HG03571 (cell line): ENCODE data around the gene AFAP1L2.
"Not testable (repeated sequence)": the region's sequence is repeated elsewhere in the genome, so short reads cannot be mapped to it uniquely, and the experiment has no call there.

Experiments used
- ATAC-seq: cut with Tn5 transposase; IDR thresholded peaks from one replicate; pipeline ENCODE4 v1.9.1; 2021; ENCODE audit not compliant: unreplicated experiment

The AFAP1L2 gene

DNA sequence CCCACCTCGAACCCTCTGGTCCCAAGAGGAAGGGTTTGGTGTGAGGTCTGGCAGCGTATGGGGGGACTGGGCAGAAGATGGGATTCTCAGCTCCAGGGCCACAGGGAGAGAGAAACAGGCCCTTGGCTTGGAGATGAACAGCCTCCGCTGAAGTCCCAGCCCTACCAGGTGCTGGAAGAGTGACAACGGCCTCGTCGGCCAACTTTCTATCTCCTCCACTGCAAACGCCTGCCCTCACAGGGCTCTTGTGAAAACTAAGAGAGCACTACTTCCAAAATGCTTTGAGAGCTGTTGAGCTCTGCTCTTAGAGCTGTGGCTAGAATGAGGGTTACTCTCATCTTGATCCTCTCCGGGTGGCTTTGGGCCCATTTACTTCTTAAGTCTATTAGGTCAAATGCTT lies 63.5 kb downstream of the AFAP1L2 start:
- ATAC-seq: no peak

GRCh38 chr10:114337510-114338462 lies 66.5 kb downstream of the AFAP1L2 start:
- no peak for ATAC-seq

DNA sequence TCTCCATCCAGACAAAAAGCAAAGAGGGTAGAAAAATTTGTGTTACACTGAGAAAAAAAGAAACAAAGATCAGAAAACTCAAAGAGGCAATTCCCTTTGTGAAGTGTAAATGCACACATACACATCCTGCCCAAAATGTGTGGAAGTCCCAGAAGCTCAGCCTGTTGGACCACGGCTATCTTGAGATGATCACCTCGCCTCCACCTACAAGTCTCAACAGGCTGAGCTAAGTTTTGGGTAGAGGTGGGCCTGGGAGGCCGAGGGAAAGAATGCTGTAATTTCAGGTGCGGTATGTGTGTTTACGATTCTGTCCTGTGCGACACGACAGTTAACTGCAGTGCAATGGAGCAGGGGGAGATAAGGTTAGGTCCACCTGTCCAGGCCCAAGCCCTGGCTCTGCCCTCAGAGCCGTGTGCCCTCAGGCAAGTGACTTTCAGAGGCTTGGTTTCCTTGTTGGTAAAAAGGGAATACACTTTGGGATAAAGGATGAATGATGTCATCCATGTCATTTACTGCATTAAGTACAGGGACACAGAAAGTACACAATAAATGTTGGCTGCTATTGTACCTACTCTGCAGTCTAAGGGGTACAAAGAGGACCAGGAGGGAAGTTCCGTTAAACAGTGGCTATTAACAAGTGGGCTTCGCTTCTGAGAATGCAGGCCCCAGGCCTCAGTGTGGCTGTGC lies 67.3 kb downstream of the AFAP1L2 start:
- no peak for ATAC-seq

DNA sequence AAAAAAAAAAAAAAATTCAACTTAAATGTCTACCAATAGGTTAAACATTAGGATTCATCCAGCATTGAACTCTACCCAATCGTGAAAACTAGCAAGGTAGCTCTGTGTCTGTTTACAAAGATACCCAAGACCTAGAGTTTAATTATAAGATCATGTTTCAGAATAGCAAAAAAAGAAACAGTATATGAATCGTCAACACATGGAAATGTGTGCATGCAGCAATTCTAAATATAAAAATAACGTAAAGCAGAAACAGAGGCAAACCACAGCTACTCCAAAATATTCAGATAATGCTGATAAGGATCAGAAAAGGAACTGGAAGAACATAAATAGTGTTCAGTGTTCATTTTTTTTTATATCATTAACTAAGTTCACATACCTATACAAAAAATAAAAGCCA lies 68.7 kb downstream of the AFAP1L2 start:
- ATAC-seq: no peak

GRCh38 chr10:114334301-114334700 lies 70.0 kb downstream of the AFAP1L2 start:
- ATAC-seq: no peak

DNA sequence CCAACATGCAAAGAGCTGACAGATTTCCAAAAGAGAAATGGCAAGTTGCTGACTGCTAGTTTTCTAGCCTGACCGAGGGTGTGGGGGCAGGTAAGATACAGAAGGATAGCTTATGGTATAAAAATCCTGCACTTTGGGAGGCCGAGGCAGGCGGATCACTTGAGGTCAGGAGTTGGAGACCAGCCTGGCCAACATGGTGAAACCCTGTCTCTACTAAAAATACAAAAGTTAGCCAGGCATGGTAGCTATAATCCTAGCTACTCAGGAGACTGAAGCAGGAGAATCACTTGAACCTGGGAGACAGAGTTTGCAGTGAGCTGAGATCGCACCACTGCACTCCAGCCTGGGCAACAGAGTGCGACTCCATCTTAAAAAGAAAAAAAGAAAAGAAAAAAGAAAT lies 70.9 kb downstream of the AFAP1L2 start:
- ATAC-seq: not testable (repeated sequence)

DNA sequence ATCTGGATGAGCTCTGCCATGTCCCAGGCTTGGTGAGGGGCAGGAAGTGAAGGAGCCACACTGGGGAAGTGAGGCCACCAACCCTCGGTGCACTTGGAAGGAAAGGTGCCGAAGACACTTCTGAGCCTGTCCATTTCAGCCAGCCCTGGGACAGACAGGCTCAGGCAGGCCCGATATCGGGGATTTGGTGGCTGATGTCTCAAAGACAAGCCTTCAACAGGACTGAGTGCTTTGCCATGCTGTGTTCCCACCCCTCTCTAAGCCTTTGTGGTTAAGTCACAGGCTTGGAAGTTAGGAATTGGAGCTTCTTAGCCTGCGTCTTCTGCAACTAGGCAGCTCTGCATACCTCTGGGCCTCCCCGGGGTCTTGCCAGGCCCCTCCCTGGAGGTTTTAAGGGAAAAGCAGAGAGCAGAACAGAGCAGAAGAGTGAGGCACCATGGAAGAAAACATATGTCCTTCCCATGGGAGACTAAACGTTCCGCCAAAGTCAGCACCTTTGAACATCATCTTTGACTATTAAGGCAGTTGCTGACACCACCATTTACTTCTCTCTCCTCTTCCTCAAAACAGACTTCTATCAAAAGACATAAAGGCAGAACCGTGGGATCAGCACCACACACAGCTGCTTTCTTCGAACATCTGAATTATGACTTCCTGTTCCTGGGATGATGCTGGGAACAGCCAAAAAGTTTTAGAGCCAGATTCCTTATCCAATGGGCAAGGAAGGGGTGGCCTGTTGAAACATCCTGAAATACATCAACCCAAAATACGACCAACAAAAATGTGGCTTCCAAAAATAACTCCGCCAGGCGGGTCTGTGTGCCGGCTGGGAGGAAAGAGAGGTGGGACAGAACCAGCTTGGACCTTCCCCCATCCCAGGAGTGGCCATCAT lies 71.8 kb downstream of the AFAP1L2 start:
- no peak for ATAC-seq

DNA sequence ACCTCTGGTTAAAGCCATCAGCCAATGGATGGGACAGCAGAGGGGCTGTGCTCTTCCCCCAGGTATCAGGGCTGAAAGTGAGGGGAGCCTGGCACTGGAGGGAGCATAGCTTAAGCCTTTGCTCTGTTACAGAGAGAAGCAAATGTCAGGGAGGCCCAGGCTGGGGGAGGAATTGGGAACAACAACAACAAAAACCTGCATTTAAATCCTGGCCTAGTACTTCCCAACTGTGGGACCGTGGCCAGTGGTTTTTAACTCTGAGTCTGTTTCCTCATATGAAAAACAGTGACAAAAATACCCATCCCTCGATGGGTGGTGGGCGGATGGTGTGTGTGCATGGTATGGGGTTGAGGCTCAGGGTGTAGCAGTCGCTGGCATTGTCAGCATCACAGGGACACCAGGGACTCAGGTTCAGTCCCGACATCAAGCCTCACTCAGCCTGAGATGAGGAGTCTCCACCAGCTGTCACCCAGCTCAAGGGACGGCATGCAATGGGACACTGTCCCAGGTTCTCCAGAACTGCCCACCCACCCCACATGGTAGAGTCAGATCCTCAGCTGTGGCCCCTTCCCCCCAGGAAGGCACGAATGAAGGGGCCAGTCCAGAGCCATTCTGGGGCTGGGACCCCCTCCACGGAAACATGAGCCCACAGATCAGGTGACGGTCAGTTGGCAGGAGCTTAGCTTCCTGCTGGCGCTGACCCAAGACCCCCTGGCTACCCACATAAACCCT lies 74.5 kb downstream of the AFAP1L2 start:
- no peak for ATAC-seq

DNA sequence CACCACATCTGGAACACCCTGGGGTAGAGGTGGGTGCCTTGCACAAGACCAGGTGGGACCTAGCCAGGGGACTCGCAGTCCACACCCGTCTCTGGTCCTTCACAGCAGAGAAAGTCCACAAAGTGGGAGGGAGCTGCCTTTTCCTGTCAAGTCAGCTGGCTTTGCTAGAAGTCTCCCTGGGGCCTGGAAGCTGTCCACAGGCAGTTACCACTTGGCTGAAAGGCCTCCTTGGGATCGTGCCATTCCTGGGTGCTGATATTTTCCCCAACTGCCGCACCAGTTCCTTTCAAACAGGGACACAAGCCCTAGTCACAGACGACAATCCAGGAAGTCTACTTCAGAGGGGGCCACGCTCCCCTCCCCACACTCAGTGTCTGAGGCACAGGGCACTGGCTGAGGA lies 75.4 kb downstream of the AFAP1L2 start:
- ATAC-seq: no peak

DNA sequence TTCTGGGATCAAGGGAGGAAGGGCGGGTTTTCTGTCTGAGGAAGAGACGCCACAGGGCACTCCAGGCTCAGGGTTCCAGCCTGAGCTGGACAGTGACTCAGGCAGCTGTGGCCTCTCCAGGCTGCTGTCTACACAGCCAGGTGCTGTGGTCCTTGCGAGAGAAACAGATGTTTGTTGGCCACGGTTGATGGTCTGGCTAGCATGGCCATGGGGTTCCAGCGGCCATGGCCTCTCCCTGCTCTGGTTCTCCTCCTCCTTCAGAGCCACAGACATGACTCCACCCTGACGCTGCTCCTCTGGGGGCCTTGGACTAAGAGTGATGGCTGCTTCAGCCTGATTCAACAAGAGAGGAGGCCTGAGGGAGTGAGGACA lies 75.9 kb downstream of the AFAP1L2 start:
- no peak for ATAC-seq

DNA sequence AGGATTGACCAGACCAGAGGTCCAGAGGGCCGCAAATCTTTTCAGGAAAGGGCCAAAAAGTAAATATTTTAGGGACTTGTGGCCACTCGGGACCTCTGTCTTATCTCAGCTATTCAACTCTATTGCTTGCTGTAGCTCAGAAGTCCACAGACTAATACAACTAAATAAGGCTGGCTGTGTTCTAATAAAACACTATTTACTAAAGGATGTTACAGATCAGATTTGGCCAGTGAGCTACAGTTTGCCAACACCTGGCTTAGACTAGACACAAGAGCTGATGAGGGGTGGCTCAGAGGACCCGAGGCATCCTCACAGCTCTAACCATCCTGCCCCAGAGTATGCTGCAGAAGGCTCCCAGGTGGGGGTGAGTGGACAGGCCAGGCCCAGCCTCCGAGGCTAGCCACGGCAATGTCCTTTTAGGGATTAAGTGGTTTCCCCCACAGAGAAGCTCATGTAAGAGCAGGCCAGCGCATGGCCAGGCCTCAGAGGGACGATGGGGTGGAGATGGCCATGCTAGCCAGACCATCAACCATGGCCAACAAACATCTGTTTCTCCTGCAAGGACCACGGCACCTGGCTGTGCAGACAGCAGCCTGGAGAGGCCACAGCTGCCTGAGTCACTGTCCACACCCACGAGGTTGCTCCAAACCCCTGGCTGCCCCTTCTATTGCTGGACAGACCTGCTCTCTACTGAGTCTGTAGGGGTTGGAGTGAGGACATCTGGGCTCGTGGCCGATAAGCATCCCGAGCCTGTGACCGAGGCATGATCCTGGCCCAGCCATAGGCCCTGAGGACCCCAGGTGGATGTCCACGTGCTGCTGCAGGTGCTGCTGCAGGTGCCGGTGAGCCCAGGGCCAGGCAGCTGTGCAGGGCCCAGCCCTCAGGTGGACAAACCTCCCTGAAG lies 76.5 kb downstream of the AFAP1L2 start:
- ATAC-seq: no peak

DNA sequence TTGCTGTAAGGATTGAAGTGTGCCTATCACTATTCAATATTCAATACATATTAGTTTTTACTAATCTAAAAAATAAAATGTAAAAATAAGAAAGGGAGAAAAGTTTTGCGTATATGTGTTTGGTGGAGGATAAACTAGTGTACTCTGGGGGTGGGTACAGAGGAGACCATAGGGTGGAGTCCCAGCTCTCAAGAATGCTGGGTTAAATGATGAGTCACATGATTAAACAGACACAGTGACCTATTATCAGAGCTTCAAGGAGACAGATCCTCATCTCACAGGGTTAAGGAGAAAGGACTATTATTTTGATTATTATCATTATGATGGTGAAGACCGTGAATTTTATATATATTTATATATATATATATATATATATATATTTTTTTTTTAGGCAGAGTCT lies 77.5 kb downstream of the AFAP1L2 start:
- ATAC-seq: no peak

- ATAC-seq: no peak
Measured at GRCh38 chr10:114323023-114323422, 81.3 kb downstream of the AFAP1L2 start.

- ATAC-seq: no peak
Measured at GRCh38 chr10:114322344-114322743, 82.0 kb downstream of the AFAP1L2 start.

DNA sequence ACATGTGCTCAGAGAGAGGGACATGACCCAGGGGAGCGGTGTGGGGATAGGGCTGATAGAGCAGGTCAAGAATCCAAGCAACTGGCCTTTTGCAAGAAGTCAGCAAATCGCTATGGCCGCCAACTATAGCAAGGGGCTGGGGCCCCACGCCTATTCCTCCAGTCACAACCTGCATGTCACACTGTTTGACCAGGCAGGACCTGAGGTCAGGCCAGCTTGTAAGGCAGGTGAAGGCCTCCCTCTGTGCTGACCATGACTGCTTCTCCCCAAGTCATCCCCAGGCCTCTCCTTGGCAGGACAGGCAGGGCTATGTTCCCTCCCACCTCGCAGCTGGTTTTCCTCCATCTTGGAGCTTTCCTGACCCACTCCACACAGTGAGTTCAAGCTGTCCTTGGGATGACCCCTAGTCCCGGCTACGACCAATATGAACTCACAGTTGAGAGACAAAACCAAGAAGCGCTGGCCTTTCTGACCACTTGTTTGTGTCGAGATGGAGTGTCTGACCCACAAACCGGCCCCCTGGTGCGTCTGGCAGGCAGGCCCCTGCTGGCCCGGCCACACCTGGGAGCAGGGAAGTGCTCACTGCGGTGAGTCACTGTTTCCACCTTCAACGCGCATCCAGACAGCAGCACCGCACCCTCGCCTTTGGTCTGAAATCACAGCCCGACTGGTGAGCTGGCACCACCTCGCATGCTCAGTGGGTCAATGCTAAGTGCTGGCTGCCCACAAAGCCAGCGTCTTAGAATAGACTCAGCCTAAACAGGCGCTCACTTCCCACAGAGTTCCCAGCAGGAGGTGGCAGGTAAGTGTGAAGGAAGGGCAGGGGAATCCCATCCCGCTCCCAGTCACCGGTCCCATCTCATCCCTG lies 83.8 kb downstream of the AFAP1L2 start:
- no peak for ATAC-seq

DNA sequence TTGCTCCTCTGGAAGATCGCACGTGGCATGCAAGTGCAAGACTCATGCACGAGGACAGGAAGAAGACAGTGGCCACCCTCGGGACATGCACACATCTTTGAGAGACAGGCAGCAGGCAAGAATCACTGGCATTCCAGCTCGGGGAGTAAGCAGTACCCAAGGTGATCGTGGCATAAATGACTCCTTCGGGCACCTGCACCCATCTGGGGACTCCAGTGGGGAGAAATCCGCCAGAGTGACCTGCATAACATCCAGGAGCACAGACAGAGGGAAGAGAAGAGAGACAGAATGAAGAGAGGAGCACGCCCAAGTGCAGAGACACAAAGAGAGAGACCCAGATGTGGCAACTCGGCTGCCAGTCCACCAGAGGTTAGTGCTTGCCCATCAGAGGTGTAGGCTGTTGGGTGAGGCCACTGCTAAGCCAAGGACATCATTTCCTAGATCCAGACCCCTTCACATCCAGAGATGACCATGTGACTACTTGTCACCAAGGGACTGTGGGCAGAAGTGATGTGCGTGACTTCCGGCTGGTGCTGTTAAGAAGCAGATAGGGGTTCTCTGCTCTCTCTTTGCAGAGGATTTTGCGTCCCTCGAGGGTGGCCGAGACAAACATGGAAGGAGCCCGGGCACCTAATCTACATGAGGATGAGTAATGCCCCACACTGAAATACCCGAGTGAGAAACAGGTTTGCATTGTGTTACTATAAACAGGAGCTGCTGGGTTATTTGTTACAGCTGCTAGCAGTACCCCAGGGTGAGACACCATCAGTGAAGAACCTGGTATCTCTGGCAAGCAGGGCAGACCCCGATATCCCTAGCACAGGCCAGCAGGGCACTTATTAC lies 84.7 kb downstream of the AFAP1L2 start:
- no peak for ATAC-seq

DNA sequence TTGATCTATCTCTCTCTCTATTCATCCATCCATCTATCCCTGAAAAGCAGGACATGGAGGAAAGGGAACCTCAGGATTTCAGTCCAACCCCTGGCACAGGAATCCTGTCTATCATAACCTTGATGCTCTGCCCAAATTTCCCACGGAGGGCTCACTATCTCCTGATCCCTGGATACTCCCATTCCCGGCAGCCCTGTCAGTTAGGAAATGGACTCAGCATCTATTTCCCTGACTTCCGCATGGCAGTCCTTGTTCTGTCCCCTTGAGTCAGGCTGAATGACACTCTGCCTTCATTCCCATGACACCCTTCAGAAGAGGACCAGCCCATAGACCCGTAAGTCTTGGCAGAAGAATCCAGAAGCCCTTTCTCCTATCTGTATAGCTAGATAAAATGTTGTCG lies 87.6 kb downstream of the AFAP1L2 start:
- ATAC-seq: no peak
